ENCODE data around the gene VAV2.
A peak's percentile ranks its signal among the peaks of the same experiment; 100 is the strongest.
"Not testable (repeated sequence)": the region's sequence is repeated elsewhere in the genome, so short reads cannot be mapped to it uniquely, and the experiment has no call there.

The VAV2 gene

GRCh38 chr9:133998915-133999595, 6.9 kb upstream of the VAV2 start:
- H3K4me3 ChIP-seq (ENCODE audit: low read depth, low read length), result no peak overlapping the region

- H3K4me3 ChIP-seq (ENCODE audit: low read depth, low read length), result no peak overlapping the region
Measured at GRCh38 chr9:133997584-133997983, 5.5 kb upstream of the VAV2 start.

- H3K4me3 ChIP-seq (ENCODE audit: low read depth, low read length), result no peak overlapping the region
Measured at GRCh38 chr9:133996531-133997520, 4.7 kb upstream of the VAV2 start.

GRCh38 chr9:133995012-133995896, 3.1 kb upstream of the VAV2 start:
- no peak overlapping the region for H3K4me3 ChIP-seq (ENCODE audit: low read depth, low read length)

DNA sequence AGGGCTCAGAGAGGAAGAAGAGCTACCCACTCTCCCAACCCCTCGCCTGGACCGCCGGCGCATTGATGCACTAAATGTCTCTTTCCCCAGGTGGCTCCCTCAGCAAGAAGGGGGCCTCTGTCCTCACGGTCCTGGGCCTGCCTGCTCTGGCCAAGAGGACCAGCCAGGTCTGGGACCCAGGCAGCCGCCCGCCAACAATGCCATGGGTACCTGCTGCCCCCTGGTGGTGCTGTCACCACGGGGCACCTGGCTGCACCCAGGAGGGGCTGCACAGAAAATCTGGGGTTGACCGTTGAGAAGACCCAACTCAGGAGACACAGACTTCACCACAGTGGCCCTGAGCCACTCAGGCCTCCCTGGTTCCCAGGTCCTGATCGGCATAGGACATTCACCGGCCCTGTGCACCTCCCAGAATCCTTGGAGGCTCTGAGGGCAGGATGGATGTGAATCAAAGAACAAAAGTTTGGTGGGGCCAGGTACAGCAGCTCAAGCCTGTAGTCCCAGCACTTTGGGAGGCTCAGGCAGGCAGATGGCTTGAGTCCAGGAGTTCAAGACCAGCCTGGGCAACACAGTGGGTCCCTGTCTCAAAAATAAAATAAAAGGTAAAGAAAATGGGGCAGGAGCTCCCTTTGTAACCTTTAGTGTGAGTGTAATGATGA, 2.4 kb upstream of the VAV2 start:
- no peak overlapping the region for H3K4me3 ChIP-seq (ENCODE audit: low read depth, low read length)

GRCh38 chr9:133993635-133994253, 1.6 kb upstream of the VAV2 start:
- H3K4me3 ChIP-seq (ENCODE audit: low read depth, low read length), result peak overlapping the region; percentile 56

DNA sequence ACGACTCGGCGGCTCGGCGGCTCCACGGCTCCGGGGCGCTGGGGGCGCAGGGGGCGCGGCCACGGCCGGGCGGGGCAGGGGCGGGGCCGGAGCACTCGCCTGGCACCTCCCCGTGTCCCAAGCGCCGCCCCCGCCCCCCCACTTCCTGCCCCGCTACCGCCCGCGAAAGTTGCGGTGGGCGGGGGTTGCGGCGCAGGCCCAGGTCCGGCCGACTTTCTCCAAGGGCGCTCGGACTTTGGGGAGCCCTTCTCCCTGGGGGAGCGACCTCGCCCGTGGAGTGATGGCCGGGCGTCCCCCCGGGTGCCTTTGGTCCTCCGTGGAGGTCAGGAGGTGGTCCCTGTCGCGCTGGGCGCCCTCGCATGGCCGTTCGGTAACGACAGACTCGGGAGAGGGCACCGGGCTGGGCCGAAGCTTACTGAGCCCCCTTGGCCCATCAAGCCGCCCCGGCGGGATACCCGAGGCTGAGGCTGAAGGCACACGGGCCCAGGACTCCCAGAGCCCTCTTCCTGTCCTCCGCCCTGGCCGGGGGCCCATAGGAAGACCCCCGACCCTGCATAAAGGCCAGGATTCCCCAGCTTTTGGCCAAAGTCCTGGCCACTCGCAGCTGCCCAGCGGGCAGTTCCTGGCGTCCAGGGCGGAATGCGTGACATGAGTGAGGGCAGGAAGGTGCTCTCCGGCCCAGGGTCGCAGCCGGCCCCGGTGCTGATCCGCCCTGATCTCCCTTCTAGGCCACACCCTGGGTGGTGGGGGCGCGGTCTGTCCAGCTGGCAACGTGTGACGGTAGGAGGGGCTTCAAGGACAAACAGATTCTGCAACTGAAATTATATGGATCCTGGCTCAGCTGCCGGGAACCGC, 883 bp upstream of the VAV2 start:
- H3K4me3 ChIP-seq (ENCODE audit: low read depth, low read length), result peak overlapping the region; percentile 56

DNA sequence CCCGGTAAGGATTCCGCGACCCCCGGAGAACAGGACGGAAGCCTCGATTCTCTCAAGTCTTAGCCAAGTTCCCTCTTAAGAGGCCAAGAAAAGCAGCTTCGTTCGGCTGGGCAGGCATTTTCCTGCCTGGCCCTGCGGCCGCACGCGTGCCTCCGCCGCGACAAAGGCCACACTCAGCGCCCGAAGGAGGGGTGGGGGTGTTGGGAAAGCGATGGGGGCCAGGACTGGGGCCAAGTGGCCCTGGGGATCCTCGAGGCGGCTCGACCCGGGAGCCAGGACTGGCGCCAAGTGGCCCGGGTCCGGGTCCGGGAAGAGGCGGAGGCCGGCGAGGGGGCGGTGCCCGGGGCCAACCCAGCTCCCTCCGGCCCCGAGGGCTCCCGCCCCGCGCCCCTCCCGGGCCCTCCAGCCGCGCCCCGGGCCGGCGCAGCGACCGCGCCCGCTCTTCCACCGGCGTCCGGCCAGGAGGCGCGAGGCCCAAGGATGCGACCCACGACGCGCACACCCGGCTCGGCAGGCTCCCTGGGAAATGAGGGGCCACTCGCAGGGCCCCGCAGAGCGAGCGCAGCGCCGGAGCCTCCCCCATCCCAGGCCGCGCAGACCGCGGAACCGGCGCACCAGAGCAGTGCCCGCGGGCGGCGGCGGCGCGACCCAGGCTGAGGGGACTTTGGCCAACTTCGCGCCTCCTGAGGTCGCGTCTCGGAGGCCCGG, 756 bp downstream of the VAV2 start:
- H3K4me3 ChIP-seq (ENCODE audit: low read depth, low read length), result peak overlapping the region; percentile 70

DNA sequence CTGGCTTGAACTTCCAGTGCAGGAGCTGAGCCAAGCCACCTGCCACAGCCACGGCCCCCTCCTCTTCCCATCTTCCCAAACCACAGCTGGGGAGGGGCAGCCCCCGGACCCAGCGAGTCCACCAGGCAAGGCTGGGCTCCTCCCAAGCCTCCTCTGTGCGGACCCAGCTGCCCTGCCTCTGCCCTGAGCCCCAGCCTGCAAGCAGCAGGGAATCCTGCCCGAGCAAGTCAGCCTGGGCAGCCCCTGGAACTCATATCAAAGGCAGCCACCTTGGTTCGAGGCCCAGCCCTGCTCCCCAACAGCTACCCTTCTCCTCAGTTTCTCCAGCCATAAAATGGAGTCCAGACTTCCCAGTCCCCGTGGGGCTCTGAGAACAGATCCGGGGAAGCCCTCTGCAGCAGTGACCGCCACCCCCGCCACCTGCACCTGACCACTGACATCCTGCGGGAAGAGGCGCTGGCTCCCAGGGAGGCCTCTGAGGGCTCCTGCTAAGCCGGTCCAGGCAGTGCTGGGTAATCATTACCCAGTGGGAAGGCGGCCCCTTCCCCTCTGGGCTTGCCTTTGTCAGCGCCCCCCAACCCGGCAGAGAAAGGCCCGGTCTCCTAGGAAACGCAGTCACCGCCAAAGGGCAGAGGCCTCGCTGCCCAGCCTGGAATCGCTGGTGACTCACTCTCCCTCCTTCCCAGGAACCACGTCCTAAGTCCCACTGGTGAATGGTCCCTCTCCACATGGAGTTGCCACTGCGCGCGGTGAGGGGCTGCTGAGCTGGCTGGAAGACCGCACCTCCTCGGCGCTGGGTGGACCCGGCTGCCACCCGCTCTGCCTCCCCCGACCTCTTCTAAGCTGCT, 1.5 kb downstream of the VAV2 start:
- H3K4me3 ChIP-seq (ENCODE audit: low read depth, low read length), result peak overlapping the region; percentile 70

GRCh38 chr9:133989625-133990365, 2.3 kb downstream of the VAV2 start:
- H3K4me3 ChIP-seq (ENCODE audit: low read depth, low read length), result no peak overlapping the region

DNA sequence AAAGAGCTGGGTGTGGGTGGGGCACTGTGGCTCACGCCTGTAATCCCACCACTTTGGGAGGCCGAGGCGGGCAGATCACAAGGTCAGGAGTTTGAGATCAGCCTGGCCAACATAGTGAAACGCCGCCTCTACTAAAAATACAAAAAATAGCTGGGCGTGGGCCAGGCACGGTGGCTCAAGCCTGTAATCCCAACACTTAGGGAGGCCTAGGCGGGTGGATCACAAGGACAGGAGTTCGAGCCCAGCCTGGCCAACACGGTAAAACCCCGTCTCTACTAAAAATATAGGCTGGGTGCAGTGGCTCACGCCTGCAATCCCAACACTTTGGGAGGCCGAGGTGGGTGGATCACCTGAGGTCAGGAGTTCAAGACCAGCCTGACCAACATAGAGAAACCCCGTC, 3.4 kb downstream of the VAV2 start:
- H3K4me3 ChIP-seq (ENCODE audit: low read depth, low read length), result not testable (repeated sequence)

- H3K4me3 ChIP-seq (ENCODE audit: low read depth, low read length), result no peak overlapping the region
Measured at GRCh38 chr9:133987946-133988665, 4.0 kb downstream of the VAV2 start.

GRCh38 chr9:133987446-133987788, 4.7 kb downstream of the VAV2 start:
- H3K4me3 ChIP-seq (ENCODE audit: low read depth, low read length), result no peak overlapping the region

DNA sequence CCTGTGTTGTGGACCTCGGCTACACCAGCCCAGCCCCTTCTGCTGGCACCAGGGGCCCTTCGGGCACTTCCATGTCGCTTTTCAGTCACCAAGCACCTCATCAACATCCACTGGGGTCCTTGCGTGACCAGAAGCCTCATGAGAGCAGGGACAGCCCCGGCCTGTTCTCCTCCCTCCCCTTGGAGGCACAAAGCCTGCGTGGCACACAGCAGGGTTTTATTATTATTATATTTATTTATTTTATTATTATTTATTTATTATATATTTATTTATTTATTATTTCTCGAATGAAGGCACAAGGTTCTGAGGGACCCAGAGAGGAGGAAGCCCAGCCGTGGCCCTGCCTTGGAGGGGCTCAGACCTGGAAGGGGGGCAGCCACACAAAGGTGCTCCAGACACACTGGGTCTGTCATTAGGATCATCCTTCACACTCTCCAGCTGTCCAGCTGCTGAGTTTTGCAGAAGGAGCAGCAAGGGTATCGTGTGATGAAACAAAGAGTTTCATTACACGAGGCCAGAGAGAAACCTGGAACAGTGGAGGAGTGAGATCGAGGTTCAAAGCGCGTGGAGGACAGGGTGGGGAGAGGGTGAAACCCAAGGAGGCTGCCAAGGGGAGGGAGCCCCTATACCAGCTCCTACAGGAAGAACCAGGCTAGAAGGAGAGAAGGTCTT, 5.2 kb downstream of the VAV2 start:
- H3K4me3 ChIP-seq (ENCODE audit: low read depth, low read length), result no peak overlapping the region

- no peak overlapping the region for H3K4me3 ChIP-seq (ENCODE audit: low read depth, low read length)
Measured at GRCh38 chr9:133986061-133986460, 6.1 kb downstream of the VAV2 start.
